ENCODE results near the gene MUC22.
"Not testable (repeated sequence)": the region's sequence is repeated elsewhere in the genome, so short reads cannot be mapped to it uniquely, and the experiment has no call there.

The MUC22 gene

GRCh38 chr6:31035862-31036497 lies 25.7 kb downstream of the MUC22 start:
- Mint-ChIP-seq H3K4me1 (no peaks in the 10 kb centered on the region), H3K27ac (no peak overlapping the region), H3K4me3 (no peak overlapping the region), H3K27me3 (peaks cover 32% of the 10 kb centered on the region), H3K9me3 (no peaks in the 10 kb centered on the region), H3K36me3 (peaks cover 2% of the 10 kb centered on the region)
- DNase-seq (ENCODE audit: low spot score in 2 of 2), result no peak
- ATAC-seq (ENCODE audit: low read depth), result no peak

GRCh38 chr6:31037169-31037568 lies 26.9 kb downstream of the MUC22 start:
- no peak for ATAC-seq (ENCODE audit: low read depth)
- H3K9me3 Mint-ChIP-seq, result no peaks in the 10 kb centered on the region
- H3K4me3 Mint-ChIP-seq, result no peak overlapping the region
- no peaks in the 10 kb centered on the region for H3K4me1 Mint-ChIP-seq
- DNase-seq (ENCODE audit: low spot score in 2 of 2), result no peak
- H3K36me3 Mint-ChIP-seq, result peaks cover 2% of the 10 kb centered on the region
- no peak overlapping the region for H3K27ac Mint-ChIP-seq
- peaks cover 26% of the 10 kb centered on the region for H3K27me3 Mint-ChIP-seq

GRCh38 chr6:31037682-31038081 lies 27.4 kb downstream of the MUC22 start:
- no peak for DNase-seq (ENCODE audit: low spot score in 2 of 2)
- Mint-ChIP-seq H3K4me1 (no peaks in the 10 kb centered on the region), H3K27me3 (peaks cover 22% of the 10 kb centered on the region), H3K36me3 (peaks cover 2% of the 10 kb centered on the region), H3K27ac (no peak overlapping the region), H3K9me3 (no peaks in the 10 kb centered on the region), H3K4me3 (no peak overlapping the region)
- ATAC-seq (ENCODE audit: low read depth), result no peak

GRCh38 chr6:31038559-31038958 lies 28.3 kb downstream of the MUC22 start:
- ATAC-seq (ENCODE audit: low read depth) (no peak), DNase-seq (ENCODE audit: low spot score in 2 of 2) (no peak)
- peaks cover 8% of the 10 kb centered on the region for H3K4me1 Mint-ChIP-seq
- peaks cover 2% of the 10 kb centered on the region for H3K36me3 Mint-ChIP-seq
- no peaks in the 10 kb centered on the region for H3K9me3 Mint-ChIP-seq
- H3K27ac Mint-ChIP-seq, result no peak overlapping the region
- H3K27me3 Mint-ChIP-seq, result peaks cover 19% of the 10 kb centered on the region
- no peak overlapping the region for H3K4me3 Mint-ChIP-seq

- no peak for DNase-seq (ENCODE audit: low spot score in 2 of 2)
- H3K9me3 Mint-ChIP-seq, result no peaks in the 10 kb centered on the region
- no peak overlapping the region for H3K27ac Mint-ChIP-seq
- H3K4me1 Mint-ChIP-seq, result peaks cover 10% of the 10 kb centered on the region
- no peaks in the 10 kb centered on the region for H3K36me3 Mint-ChIP-seq
- H3K27me3 Mint-ChIP-seq, result peaks cover 19% of the 10 kb centered on the region
- no peak for ATAC-seq (ENCODE audit: low read depth)
- H3K4me3 Mint-ChIP-seq, result no peak overlapping the region
These were observed 30.5 kb downstream of the MUC22 start for GRCh38 chr6:31040801-31041200.

GRCh38 chr6:31041372-31041974 lies 31.2 kb downstream of the MUC22 start:
- no peaks in the 10 kb centered on the region for H3K36me3 Mint-ChIP-seq
- DNase-seq (ENCODE audit: low spot score in 2 of 2) (no peak), ATAC-seq (ENCODE audit: low read depth) (no peak)
- H3K4me1 Mint-ChIP-seq, result peaks cover 10% of the 10 kb centered on the region
- no peak overlapping the region for H3K27ac Mint-ChIP-seq
- H3K4me3 Mint-ChIP-seq, result no peak overlapping the region
- no peaks in the 10 kb centered on the region for H3K9me3 Mint-ChIP-seq
- H3K27me3 Mint-ChIP-seq, result peaks cover 17% of the 10 kb centered on the region

- Mint-ChIP-seq H3K4me3 (peak overlapping the region; percentile 79), H3K27me3 (peaks cover 18% of the 10 kb centered on the region), H3K9me3 (no peaks in the 10 kb centered on the region), H3K4me1 (peaks cover 10% of the 10 kb centered on the region), H3K27ac (peak overlapping the region; percentile 32), H3K36me3 (no peaks in the 10 kb centered on the region)
- peak; percentile 69 for ATAC-seq (ENCODE audit: low read depth)
- DNase-seq (ENCODE audit: low spot score in 2 of 2), result peak; percentile 10 to 20
These were observed 32.5 kb downstream of the MUC22 start for GRCh38 chr6:31042806-31043205.

- Mint-ChIP-seq H3K4me3 (no peak overlapping the region), H3K27ac (no peak overlapping the region), H3K36me3 (peaks cover 3% of the 10 kb centered on the region), H3K27me3 (peaks cover 23% of the 10 kb centered on the region), H3K4me1 (peaks cover 11% of the 10 kb centered on the region), H3K9me3 (peaks cover 4% of the 10 kb centered on the region)
- ATAC-seq (ENCODE audit: low read depth), result no peak
- DNase-seq (ENCODE audit: low spot score in 2 of 2), result no peak
These were observed 37.8 kb downstream of the MUC22 start for GRCh38 chr6:31048099-31048498.

GRCh38 chr6:31049518-31049917 lies 39.2 kb downstream of the MUC22 start:
- Mint-ChIP-seq H3K4me3 (no peak overlapping the region), H3K4me1 (peaks cover 9% of the 10 kb centered on the region), H3K27me3 (peaks cover 25% of the 10 kb centered on the region), H3K9me3 (peaks cover 8% of the 10 kb centered on the region), H3K36me3 (peaks cover 7% of the 10 kb centered on the region), H3K27ac (no peak overlapping the region)
- no peak for ATAC-seq (ENCODE audit: low read depth)
- DNase-seq (ENCODE audit: low spot score in 2 of 2), result no peak

- peaks cover 11% of the 10 kb centered on the region for H3K4me1 Mint-ChIP-seq
- peak; percentile 63 for ATAC-seq (ENCODE audit: low read depth)
- not testable (repeated sequence) for H3K36me3 Mint-ChIP-seq; DNase-seq (ENCODE audit: low spot score in 2 of 2); H3K27ac Mint-ChIP-seq; H3K9me3 Mint-ChIP-seq
- H3K4me3 Mint-ChIP-seq, result peak overlapping the region; percentile 11
- peaks cover 18% of the 10 kb centered on the region for H3K27me3 Mint-ChIP-seq
These were observed 42.9 kb downstream of the MUC22 start for GRCh38 chr6:31053187-31053586.

GRCh38 chr6:31053873-31054272 lies 43.6 kb downstream of the MUC22 start:
- H3K4me1 Mint-ChIP-seq, result peaks cover 11% of the 10 kb centered on the region
- H3K27ac Mint-ChIP-seq, result no peak overlapping the region
- peaks cover 17% of the 10 kb centered on the region for H3K27me3 Mint-ChIP-seq

GRCh38 chr6:31055441-31055840 lies 45.2 kb downstream of the MUC22 start:
- peaks cover 11% of the 10 kb centered on the region for H3K4me1 Mint-ChIP-seq
- DNase-seq (ENCODE audit: low spot score in 2 of 2) (no peak), ATAC-seq (ENCODE audit: low read depth) (no peak)
- peaks cover 9% of the 10 kb centered on the region for H3K9me3 Mint-ChIP-seq
- peaks cover 7% of the 10 kb centered on the region for H3K36me3 Mint-ChIP-seq
- H3K4me3 Mint-ChIP-seq, result no peak overlapping the region
- H3K27me3 Mint-ChIP-seq, result peaks cover 14% of the 10 kb centered on the region
- H3K27ac Mint-ChIP-seq, result no peak overlapping the region

More at GRCh38 chr6:31053873-31054272, 43.6 kb downstream of the MUC22 start:
- peaks cover 9% of the 10 kb centered on the region for H3K36me3 Mint-ChIP-seq
- DNase-seq (ENCODE audit: low spot score in 2 of 2) (no peak), ATAC-seq (ENCODE audit: low read depth) (no peak)
- H3K9me3 Mint-ChIP-seq, result peaks cover 10% of the 10 kb centered on the region
- no peak overlapping the region for H3K4me3 Mint-ChIP-seq

GRCh38 chr6:31057426-31058003 lies 47.2 kb downstream of the MUC22 start:
- peaks cover 7% of the 10 kb centered on the region for H3K9me3 Mint-ChIP-seq
- H3K36me3 Mint-ChIP-seq, result peaks cover 7% of the 10 kb centered on the region
- DNase-seq (ENCODE audit: low spot score in 2 of 2), result no peak
- ATAC-seq (ENCODE audit: low read depth), result no peak
- H3K27ac Mint-ChIP-seq, result no peak overlapping the region
- H3K4me3 Mint-ChIP-seq, result no peak overlapping the region
- H3K4me1 Mint-ChIP-seq, result peaks cover 11% of the 10 kb centered on the region
- peaks cover 16% of the 10 kb centered on the region for H3K27me3 Mint-ChIP-seq

GRCh38 chr6:31058128-31058894 lies 48.0 kb downstream of the MUC22 start:
- no peak for ATAC-seq (ENCODE audit: low read depth)
- Mint-ChIP-seq H3K36me3 (peaks cover 4% of the 10 kb centered on the region), H3K4me3 (no peak overlapping the region), H3K27ac (no peak overlapping the region), H3K27me3 (peaks cover 15% of the 10 kb centered on the region), H3K9me3 (peaks cover 4% of the 10 kb centered on the region), H3K4me1 (peaks cover 4% of the 10 kb centered on the region)
- DNase-seq (ENCODE audit: low spot score in 2 of 2), result no peak
